HCT116 (cell line): ENCODE measurements around the gene TSSK2. TPM values are rescaled to one million over a fixed set of nuclear protein-coding genes. Genes with fewer than 3 reads are reported as not detected.

Experiments used
- ATAC-seq: fragments of 200-7000 bp; cut with Tn5 transposase; 2 replicates; pipeline ENCODE4 v1.9.1; 2020; ENCODE audit warnings: mild to moderate bottlenecking, moderate library complexity
- BruUV-seq: library from RNA; stranded (reverse); fragments of 400-500 nt; replicated peaks from 2 replicates; lab custom pipeline; 2021; lab: Mats Ljungman, UMichigan
- CTCF ChIA-PET: fragments of 300-600 bp; sonication (Branson Sonifier 250); formaldehyde crosslinking; loops from one replicate; lab custom pipeline; 2021; ENCODE audit warnings: antibody characterized with exemption; lab: Charles Lee
- POLR2A ChIA-PET: fragments of 300-600, 350-600 bp; sonication (Branson Sonifier 250); formaldehyde crosslinking; loops from one replicate; lab custom pipeline; 2021; ENCODE audit warnings: antibody characterized with exemption; lab: Charles Lee
- RAD21 ChIA-PET, 2 experiments: fragments of 300-600 bp; sonication (Branson Sonifier 250); formaldehyde crosslinking; loops; one replicate each; lab custom pipeline; 2023; ENCODE audit warnings: low total read pairs in 2 of 2; ENCODE audit not compliant: uncharacterized antibody in 2 of 2, unreplicated experiment in 2 of 2, low non-redundant PET in 1 of 2; lab: Charles Lee
- DNase-seq: peaks from one replicate; pipeline ENCODE4 v3.0.0-alpha.2; 2010; ENCODE audit warnings: low read depth, low spot score
- H2AFZ ChIP-seq: fragments of 200-600 bp; shearing (Covaris generic), sonication (generic); 2 replicates; pipeline ENCODE4 v1.6.1; 2017; ENCODE audit warnings: low read depth, mixed run types, mixed read lengths, antibody characterized with exemption, low read length; ENCODE audit not compliant: poor library complexity, severe bottlenecking
- H3K27ac ChIP-seq: 2 replicates; pipeline ENCODE4 v1.5.1; 2012; ENCODE audit warnings: low read depth, low read length
- H3K27me3 ChIP-seq: fragments of 200-600 bp; sonication (generic); 2 replicates; pipeline ENCODE4 v1.6.1; 2016; ENCODE audit warnings: mixed run types, low read length, mixed read lengths; ENCODE audit not compliant: insufficient read depth
- H3K36me3 ChIP-seq, 2 experiments: fragments of 200-500 bp in 1 of 2; fragments of 200-600 bp in 1 of 2; sonication (Bioruptor generic) in 1 of 2; sonication (generic) in 1 of 2; 2 replicates each; pipeline versions ENCODE4 v1.5.1 to v1.6.1; 2014 to 2016; ENCODE audit warnings: low read length in 2 of 2, inconsistent platforms in 1 of 2, mixed read lengths in 1 of 2, mixed run types in 1 of 2; ENCODE audit not compliant: insufficient read depth in 2 of 2, control insufficient read depth in 1 of 2
- H3K4me1 ChIP-seq, 2 experiments: fragments of 200-600 bp in 1 of 2; sonication (generic) in 1 of 2; 2 replicates each; pipeline versions ENCODE4 v1.5.1 to v1.6.1; 2012 to 2017; ENCODE audit warnings: low read length in 2 of 2, inconsistent platforms in 1 of 2, mild to moderate bottlenecking in 1 of 2, mixed read lengths in 1 of 2, mixed run types in 1 of 2, moderate library complexity in 1 of 2; ENCODE audit not compliant: insufficient read depth in 2 of 2, control insufficient read depth in 1 of 2
- H3K4me2 ChIP-seq: fragments of 200-600 bp; sonication (generic); 2 replicates; pipeline ENCODE4 v1.6.1; 2017; ENCODE audit warnings: mixed run types, low read length, mixed read lengths
- H3K4me3 ChIP-seq, 2 experiments: fragments of 200-600 bp in 1 of 2; sonication (generic) in 1 of 2; replicated peaks in 1 of 2; 2 replicates each; pipeline ENCODE4 v1.5.1; 2011 to 2016; ENCODE audit warnings: low read length in 2 of 2, control low read depth in 1 of 2, low read depth in 1 of 2, mild to moderate bottlenecking in 1 of 2, mixed read lengths in 1 of 2, mixed run types in 1 of 2
- H3K79me2 ChIP-seq: fragments of 200-600 bp; sonication (generic); 2 replicates; pipeline ENCODE4 v1.6.1; 2017; ENCODE audit warnings: mild to moderate bottlenecking, mixed run types, low read length, moderate library complexity, mixed read lengths; ENCODE audit not compliant: insufficient read depth
- H3K9ac ChIP-seq: fragments of 200-600 bp; sonication (generic); 2 replicates; pipeline ENCODE4 v1.6.1; 2016; ENCODE audit warnings: low read length, mixed read lengths
- H3K9me2 ChIP-seq: fragments of 200-600 bp; sonication (generic), shearing (Covaris generic); 2 replicates; pipeline ENCODE4 v1.6.1; 2017; ENCODE audit warnings: mixed run types, mild to moderate bottlenecking, moderate library complexity; ENCODE audit not compliant: insufficient read depth
- H3K9me3 ChIP-seq, 2 experiments: fragments of 200-500 bp in 1 of 2; fragments of 200-600 bp in 1 of 2; sonication (Bioruptor generic) in 1 of 2; sonication (generic) in 1 of 2; 2 replicates each; pipeline ENCODE4 v1.6.1; 2014 to 2017; ENCODE audit warnings: low read length in 2 of 2, mixed read lengths in 2 of 2, inconsistent platforms in 1 of 2, low read depth in 1 of 2, mild to moderate bottlenecking in 1 of 2, mixed run types in 1 of 2, moderate library complexity in 1 of 2; ENCODE audit not compliant: control insufficient read depth in 1 of 2, insufficient read depth in 1 of 2
- H4K20me1 ChIP-seq: fragments of 200-600 bp; sonication (generic), shearing (Covaris generic); 2 replicates; pipeline ENCODE4 v1.6.1; 2017; ENCODE audit warnings: mixed run types, mild to moderate bottlenecking, moderate library complexity; ENCODE audit not compliant: insufficient read depth
- CBX3 ChIP-seq: IDR thresholded peaks from 2 replicates; pipeline ENCODE4 v1.6.1; 2012; ENCODE audit warnings: low read depth
- EGR1 ChIP-seq: IDR thresholded peaks from 2 replicates; pipeline ENCODE4 v1.6.1; 2012; ENCODE audit warnings: low read depth
- ELF1 ChIP-seq: IDR thresholded peaks from 2 replicates; pipeline ENCODE4 v1.6.1; 2012; ENCODE audit warnings: low read depth, borderline replicate concordance
- FOSL1 ChIP-seq: IDR thresholded peaks from 2 replicates; pipeline ENCODE4 v1.6.1; 2012; ENCODE audit warnings: low read depth
- SIN3A ChIP-seq: IDR thresholded peaks from 2 replicates; pipeline ENCODE4 v1.6.1; 2012; ENCODE audit warnings: low read depth
- TCF7L2 ChIP-seq: IDR thresholded peaks from 2 replicates; pipeline ENCODE4 v1.7.0; 2011; ENCODE audit warnings: borderline replicate concordance, inconsistent platforms; ENCODE audit not compliant: insufficient read depth, insufficient read length; ENCODE audit errors: extremely low read depth
- YY1 ChIP-seq: IDR thresholded peaks from 2 replicates; pipeline ENCODE4 v1.6.1; 2011; ENCODE audit warnings: low read length, low read depth, moderate library complexity, mild to moderate bottlenecking; ENCODE audit not compliant: insufficient replicate concordance; ENCODE audit errors: extremely low read depth
- ZFX ChIP-seq: fragments of 450-650 bp; IDR thresholded peaks from 2 replicates; pipeline ENCODE4 v1.6.1; 2017
- ZNF274 ChIP-seq: fragments of 200-500 bp; sonication (Bioruptor generic); IDR thresholded peaks from 2 replicates; pipeline ENCODE4 v1.6.1; 2014; ENCODE audit warnings: mild to moderate bottlenecking, low read depth, low read length, inconsistent platforms
- intact Hi-C: fragments of 100-400 bp; cut with micrococcal nuclease; formaldehyde crosslinking; loops from 2 replicates; pipeline ENCODE4 v1.10.0; 2022
- total RNA-seq: library from RNA; stranded (reverse); gene quantifications from one replicate; pipeline ENCODE4 v1.2.1, GENCODE V29; 2021; ENCODE audit not compliant: unreplicated experiment
- TF ChIP-seq, protein P1 (sequence below): IDR thresholded peaks from 2 replicates; pipeline ENCODE4 v1.6.1; 2012

Gene TSSK2
- total RNA-seq, 1 experiment from 2014 or later: not detected

DNA sequence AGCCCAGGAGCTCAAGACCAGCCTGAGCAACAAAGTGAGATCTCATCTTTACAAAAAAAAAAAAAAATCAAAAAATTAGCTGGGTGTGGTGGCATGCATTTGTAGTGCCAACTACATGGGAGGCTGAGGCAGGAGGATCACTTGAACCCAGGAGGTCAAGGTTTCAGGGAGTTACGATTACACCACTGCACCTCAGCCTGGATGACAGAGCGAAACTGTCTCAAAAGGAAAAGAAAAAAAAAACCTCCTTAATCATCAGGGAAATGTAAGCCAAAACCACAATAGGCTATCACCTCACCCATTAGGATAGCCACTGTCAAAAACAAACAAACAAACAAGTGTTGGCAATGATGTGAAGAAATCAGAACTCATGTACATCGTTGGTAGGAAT is 22.3 kb upstream of the TSSK2 start:
- DNase-seq (no peak), ATAC-seq (no peak)
- intact Hi-C loops: no loop called here
- no peaks in the 10 kb centered on the region for H3K27me3 ChIP-seq
- H4K20me1 ChIP-seq: no peaks in the 10 kb centered on the region
- H3K4me3 ChIP-seq: no peak overlapping the region
- BruUV-seq: no TSS peak
- H3K9me2 ChIP-seq: no peaks in the 10 kb centered on the region
- H3K9ac ChIP-seq: no peak overlapping the region
- H3K9me3 ChIP-seq: no peaks in the 10 kb centered on the region
- CTCF ChIA-PET: interaction anchor here (1.1 kb wide), 1 partner anchor 7 kb away, joined by 3 read pairs; no protein-coding TSS in a partner anchor
- no peak overlapping the region for H3K4me2 ChIP-seq
- H3K36me3 ChIP-seq: no peaks in the 10 kb centered on the region
- RAD21 ChIA-PET: no interaction called here
- peaks cover 92% of the 10 kb centered on the region for H3K79me2 ChIP-seq
- TF ChIP-seq, protein P1, sequence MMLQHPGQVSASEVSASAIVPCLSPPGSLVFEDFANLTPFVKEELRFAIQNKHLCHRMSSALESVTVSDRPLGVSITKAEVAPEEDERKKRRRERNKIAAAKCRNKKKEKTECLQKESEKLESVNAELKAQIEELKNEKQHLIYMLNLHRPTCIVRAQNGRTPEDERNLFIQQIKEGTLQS: no peak
- no peak for TF ChIP-seq ZNF274
- TF ChIP-seq ELF1: no peak
- no peak for TF ChIP-seq YY1
- no peak for TF ChIP-seq FOSL1
- no peak for TF ChIP-seq SIN3A
- TF ChIP-seq TCF7L2: no peak
- TF ChIP-seq CBX3: no peak
- no peak for TF ChIP-seq EGR1
- no peak for TF ChIP-seq ZFX
- POLR2A ChIA-PET: no interaction called here
- no peak overlapping the region for H2AFZ ChIP-seq
- no peaks in the 10 kb centered on the region for H3K4me1 ChIP-seq
- no peak overlapping the region for H3K27ac ChIP-seq
